Fibroblast of mammary gland (primary cell): ENCODE data around the gene PRKG1.

ENCODE experiments used
- DNase-seq: peaks from one replicate; pipeline ENCODE4 v3.0.0-alpha.2; 2010; ENCODE audit warnings: low read depth
- H3K4me3 ChIP-seq: 2 replicates; pipeline ENCODE4 v1.5.1; 2011; ENCODE audit warnings: low read depth, mild to moderate bottlenecking, low read length, moderate library complexity; ENCODE audit not compliant: control insufficient read depth
- CTCF ChIP-seq: conservative IDR thresholded peaks from 2 replicates; pipeline ENCODE4 v1.5.1; 2011; ENCODE audit warnings: low read depth, low read length, inconsistent platforms; ENCODE audit not compliant: control insufficient read depth, insufficient read depth

Gene PRKG1

GRCh38 chr10:51488766-51489408 is 414.6 kb downstream of the PRKG1 start:
- H3K4me3 ChIP-seq, result no peak overlapping the region
- DNase-seq, result no peak
- TF ChIP-seq CTCF, result no peak

DNA sequence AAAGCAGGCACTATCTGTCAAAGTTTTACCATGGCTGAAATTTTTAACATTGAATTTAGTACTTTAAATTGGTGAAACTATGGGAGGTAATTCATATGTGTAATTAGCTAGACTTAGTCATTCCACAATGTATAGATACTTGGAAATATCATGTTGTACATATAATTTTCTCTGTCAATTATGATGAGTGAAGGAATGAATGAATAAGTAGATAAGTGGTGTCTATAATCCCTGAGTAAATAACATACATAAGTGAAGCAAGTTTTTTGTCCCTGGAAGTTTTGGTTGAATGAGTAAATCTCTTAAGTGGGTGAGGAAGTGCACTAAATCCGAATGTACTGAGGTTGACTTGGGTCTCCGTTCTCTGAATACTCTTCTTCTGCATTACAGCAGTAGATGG is 424.1 kb downstream of the PRKG1 start:
- no peak overlapping the region for H3K4me3 ChIP-seq
- no peak for TF ChIP-seq CTCF
- DNase-seq, result no peak

DNA sequence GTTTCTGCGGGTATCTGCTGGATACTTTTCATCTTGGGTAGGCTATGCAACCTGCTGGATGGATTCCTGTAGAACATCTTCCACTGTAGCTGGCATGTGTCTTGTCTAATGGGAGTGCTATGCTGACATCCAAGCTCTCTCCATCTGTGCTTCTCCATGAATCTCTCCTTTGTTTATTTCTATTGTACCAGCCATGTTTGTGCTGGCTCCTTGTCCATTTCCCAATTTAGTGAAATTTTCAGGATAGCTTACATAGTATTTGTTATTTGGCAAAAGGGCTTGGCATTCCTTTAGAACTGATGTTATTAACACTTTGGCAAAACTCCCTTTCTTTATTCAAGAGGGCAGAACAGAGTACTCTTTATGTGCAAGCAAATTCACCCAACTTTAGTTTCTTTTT is 427.1 kb downstream of the PRKG1 start:
- TF ChIP-seq CTCF, result no peak
- no peak overlapping the region for H3K4me3 ChIP-seq
- DNase-seq, result no peak

GRCh38 chr10:51502124-51502523 is 427.8 kb downstream of the PRKG1 start:
- no peak for TF ChIP-seq CTCF
- H3K4me3 ChIP-seq, result no peak overlapping the region
- DNase-seq, result no peak

DNA sequence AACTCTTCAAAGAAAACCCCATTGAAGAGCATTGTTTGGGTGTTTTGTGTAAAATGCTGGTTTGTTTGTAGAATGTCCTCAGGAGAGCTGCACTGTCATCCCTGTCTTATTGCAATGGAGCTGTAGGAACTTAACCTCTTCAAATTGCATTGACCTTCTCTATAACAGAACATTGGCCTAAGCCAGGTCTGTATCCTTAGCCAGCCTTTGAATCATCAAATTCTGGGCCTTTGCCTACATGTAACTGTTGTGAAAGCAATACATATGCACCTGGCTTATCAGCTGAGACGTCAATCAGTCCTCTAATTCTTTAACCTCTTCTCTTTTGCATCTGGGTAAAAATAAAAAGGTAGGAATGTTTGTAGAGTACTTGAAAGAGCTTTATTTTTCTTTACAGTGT is 429.1 kb downstream of the PRKG1 start:
- no peak for DNase-seq
- H3K4me3 ChIP-seq, result no peak overlapping the region
- TF ChIP-seq CTCF, result no peak

DNA sequence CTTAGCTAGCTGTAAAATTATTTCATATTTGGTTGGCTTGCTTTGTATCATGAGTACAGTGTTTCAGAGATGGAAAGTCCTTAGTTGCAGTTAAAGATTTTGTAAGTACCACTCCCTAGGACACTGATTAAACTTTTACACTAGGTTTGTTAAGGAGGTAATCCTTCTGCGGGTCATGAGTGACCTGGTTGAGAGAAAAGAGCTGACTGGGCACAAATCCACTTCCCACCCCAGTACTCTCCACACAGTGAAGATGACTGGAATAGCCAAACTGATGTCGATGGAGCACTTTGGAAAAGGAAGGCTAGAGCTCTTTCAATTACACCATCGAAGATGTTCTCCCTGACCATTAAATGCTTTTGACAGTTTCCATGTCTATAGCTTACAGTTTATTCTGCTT is 433.2 kb downstream of the PRKG1 start:
- DNase-seq, result no peak
- H3K4me3 ChIP-seq, result no peak overlapping the region
- no peak for TF ChIP-seq CTCF

- H3K4me3 ChIP-seq, result no peak overlapping the region
- no peak for TF ChIP-seq CTCF
- no peak for DNase-seq
Observed at GRCh38 chr10:51508156-51508555, 433.9 kb downstream of the PRKG1 start.
